NCI-H1105 treated with DMSO at 0.1 percent for 48 hours (cell line): Measurements from ENCODE around the gene AP3B1.
A peak's percentile ranks its signal among the peaks of the same experiment; 100 is the strongest.
"Not testable (repeated sequence)": the region's sequence is repeated elsewhere in the genome, so short reads cannot be mapped to it uniquely, and the experiment has no call there.

ENCODE experiments used
- DNase-seq: peaks from one replicate; lab custom pipeline; 2025; lab: John Stamatoyannopoulos, UW

AP3B1 gene

DNA sequence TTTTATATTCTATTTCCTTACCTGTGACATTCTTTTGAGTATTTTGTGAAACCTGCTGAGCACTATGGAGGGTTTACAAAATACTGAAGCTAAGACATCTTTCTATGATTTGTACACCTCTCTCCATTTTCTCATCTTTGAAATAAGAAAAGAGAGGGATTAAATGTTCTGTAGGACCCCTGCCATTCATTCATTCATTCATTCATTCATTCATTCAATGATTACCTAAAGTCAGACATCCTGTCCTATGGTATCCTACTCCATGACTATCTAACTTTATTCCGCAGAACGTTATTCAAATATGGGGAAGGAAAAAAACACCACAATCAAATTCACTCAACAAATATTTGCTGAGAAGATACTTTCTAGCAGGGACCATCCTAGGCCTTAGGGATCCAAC, 51.4 kb downstream of the AP3B1 start:
- no peak for DNase-seq

DNA sequence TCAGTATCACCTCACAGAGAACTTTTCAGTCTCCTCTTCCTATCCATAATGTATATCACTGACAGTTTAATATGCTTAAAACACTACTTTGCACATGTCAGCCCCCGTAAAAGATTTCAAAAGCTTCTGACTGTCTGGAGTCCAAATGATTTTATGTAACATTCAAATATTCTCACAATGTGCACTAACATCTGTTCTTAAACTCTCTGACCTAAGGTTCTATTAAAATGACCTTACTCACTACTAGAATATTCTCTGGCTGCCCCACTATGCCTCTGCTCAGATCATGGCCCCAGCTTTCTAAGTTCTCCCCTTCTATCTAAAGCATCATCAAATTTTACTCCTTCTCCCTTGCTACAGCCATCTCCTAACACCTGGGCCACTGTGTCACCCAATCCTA, 52.5 kb downstream of the AP3B1 start:
- DNase-seq = no peak

DNA sequence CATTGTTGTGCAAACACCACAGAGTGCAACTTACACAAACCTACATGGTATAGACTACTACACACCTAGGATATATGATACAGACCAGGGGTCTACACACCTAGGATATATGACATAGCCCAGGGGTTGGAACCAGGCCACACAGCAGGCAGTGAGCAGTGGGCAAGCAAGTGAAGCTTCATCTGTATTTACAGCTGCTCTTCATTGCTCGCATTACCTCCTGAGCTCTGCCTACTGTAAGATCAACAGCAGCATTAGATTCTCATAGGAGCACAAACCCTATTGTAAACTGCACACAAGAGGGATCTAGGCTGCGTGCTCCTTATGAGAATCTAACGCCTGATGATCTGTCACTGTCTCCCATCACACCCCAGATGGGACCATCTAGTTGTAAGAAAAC, 56.6 kb downstream of the AP3B1 start:
- DNase-seq = no peak

DNA sequence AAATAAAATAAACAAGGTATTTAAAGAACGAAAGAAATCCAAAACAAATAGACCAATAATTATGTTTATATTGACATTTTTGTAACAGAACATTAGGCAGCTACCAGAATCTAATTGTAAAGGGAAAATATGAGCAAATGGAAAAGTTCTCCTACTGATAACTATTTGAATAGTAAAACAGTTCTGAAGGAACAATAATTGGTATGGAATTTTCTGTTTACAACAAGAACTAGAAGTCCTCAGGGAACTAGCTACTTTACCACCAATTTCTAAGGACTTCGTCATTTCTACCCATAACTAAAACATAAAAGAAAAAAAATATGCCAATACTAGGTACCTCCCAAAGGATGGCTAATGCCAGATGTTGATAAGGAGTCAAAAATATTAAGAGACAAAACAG, 58.5 kb downstream of the AP3B1 start:
- no peak for DNase-seq

DNA sequence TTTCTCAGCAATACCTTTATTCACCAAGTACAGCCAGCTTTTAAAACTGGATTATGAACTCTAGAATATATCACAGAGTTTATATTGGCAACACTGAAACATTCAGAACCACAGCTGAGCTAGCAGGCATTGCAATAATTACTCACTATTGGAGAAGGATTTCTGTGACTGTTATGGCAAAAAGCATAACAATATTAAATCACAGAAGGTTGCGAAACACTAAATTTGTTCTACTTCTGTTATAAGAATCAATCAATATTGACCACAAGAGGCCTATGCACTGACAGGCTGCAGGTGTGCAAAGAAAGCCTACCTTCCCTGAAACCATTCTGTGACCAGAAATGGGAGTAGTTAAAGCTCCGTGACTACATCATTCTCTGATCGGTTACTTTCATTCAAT, 59.2 kb downstream of the AP3B1 start:
- DNase-seq = no peak

DNA sequence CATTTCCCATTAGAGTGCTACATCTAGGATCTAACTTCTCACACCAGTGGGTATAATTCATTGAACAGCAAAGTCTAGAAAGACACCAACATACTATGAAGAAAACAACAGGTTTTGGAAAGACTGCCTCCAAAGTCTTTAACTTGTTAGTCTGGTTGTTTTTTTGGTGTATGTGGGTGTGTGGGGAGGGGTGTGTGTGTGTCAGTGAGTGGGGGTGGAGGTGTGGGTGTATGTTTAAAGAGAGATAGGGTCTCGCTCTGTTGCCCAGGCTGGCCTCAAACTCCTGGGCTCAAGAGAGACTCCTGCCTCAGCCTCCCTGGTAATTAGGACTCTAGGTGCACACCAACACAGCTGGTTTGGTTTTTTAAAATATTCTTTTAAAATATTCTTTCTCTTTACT, 59.7 kb downstream of the AP3B1 start:
- no peak for DNase-seq

DNA sequence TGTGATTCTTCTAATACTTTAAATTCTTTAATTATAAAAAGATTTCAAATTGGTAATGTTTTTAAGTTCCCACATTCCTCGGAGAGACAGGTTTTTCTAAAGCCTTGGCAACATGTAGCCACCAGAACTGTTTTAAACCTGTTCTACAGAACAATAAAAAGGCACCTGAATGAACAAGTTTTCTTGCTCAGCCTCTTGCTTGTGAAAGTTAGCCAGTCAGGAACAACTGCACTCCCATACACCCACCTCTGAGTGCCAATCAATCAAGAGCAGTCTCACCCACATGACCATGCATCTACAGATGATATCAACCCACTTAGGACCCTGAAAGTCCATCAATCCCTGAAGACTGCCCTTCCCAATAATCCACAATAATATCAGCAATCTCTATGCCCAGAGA, 62.3 kb downstream of the AP3B1 start:
- no peak for DNase-seq

DNA sequence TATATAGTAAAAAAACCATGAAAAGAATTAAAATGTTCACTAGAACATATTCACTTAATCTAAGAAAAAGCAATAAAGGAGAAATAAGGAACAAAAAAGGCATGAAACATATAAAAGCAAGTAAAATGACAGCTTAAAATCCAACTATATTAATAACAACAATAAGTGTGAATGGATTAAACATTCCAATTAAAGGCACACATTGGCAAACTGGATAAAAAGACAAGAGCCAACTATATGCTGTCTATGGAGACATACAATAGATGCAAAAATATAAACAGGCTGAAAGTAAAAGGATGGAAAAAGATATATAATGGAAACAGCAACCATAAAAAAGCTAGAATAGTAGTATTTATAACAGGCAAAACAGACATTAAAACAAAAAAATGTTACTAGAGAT, 70.1 kb downstream of the AP3B1 start:
- no peak for DNase-seq

DNA sequence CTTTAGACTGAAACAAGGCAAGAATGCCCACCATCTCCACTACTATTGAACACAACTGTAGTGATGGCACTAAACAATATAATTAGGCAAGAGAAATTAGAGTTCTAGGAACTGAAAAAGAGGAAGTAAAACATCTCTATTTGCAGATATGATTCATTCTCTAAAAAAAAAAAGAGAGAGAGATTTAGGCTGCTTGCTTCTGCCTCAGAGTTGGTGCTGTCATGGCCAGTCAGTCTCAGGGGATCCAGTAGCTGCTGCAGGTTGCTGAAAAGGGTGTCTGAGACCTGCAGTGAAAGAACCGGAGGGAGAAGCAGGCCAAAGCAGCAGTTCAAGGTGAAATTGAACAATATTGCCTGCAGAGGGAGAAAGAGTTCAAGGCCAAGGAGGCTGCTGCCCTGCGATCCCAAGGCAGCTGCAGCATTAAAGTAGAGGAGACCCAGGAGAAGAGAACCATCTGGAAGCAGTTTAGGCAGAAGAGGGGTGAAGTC, 72.5 kb downstream of the AP3B1 start:
- no peak for DNase-seq

DNA sequence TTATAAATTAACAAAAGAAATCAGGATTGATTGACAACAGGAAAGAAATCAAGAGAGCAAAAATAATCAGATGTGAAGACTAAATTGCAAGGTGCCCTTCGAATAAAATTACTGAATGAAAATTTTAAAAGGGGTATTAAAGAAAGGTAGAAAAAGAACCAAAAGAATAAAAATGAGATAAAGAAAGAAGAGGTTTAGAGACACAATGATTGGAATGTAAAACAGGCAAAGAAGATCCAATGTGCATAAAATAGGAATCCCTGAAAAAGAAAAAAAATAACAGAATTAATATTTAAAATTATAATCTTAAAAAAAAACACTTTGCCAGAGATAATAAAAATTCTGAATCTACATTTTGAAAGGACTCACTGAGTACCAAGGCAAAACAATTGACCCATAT, 73.0 kb downstream of the AP3B1 start:
- no peak for DNase-seq

DNA sequence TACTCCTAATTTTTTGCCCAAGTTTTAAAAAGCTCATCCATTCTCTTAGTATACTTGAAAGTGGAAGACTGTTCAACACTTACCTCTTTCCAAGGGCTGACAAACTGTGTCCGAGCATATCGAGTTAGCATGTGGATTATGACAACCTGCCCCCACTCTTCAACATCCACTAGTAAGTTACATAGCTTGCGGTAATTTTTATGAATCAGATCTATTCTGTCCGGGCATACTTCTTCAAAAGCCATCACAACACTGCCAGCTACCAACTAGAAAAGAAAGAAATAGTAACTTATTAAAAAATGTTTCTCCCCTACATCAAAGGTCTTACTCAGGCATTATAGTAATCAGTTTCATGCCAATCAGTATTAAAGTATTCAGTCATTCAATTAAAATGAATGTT, 78.5 kb downstream of the AP3B1 start:
- DNase-seq = no peak

DNA sequence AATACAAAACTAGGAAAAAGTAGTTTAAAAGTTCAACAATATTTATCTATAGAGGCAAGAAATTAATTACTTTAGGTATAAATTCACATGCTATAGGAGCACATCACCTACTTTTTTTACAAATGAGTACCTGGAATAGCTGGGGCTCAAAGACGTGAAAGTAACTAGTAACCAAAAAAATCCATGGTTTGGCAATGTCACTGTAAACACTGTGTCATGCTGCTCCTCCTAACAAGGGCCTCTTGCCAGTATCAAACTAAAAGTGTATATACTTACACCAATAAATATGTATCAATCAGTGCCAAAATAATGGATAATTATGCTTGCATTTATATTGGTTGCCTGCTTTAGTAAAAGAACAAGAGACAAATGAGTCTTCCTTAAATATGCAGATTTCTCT, 78.9 kb downstream of the AP3B1 start:
- DNase-seq = no peak

DNA sequence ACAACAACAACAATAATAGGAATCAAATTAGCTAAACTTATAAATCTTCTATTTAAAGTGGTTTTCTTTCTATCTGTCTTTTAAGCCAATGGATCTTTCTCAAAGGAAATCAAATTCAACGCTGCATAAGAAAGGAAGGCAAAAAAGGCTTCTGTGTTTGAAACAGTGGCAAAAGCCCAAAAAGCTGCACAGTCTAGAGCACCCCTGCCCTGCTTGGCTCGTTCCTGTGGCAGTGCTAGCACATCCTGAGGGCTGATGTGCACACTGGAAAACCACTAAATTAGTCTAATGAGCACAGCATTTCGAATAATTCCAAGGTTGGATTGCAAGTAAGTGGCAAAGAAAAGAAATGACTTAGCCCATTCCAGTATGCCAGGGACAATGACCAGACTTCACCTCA, 80.7 kb downstream of the AP3B1 start:
- no peak for DNase-seq

DNA sequence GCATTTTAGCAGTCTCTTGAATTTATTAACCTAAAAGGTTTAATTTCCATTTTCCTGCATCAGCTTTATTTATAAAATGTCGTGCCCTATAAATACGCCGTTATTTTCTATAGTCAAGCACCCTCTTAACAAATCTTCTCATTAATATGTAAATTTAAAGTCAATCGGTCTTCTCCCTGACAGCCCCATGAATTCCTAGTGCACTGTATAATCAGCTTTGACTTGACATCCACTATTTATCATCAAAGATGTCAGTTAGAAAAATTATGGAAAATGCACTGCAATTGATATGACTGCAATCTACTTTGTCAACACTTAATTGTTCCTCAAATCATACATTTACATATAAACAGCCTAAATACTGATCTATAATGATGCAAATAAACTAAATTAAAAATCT, 83.4 kb downstream of the AP3B1 start:
- no peak for DNase-seq

DNA sequence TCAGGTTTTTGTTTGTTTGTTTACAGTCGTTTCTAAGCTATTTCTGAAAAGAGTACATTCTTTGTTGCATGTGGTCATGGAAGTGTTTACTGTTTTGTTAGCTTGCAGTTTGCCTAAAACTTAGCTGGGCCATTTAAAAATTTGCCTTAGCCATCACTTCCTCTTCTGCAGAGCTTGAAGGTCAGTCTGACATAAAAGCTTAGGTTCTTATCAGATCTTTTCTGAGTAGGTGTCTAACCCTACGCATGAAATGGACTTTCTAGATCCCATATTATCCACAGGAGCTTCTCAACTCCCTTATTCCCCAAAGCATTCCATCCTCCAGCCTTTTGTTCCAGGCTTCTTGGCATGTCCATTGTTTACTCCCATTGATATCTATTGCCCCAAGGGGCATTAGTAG, 90.3 kb downstream of the AP3B1 start:
- DNase-seq = no peak

DNA sequence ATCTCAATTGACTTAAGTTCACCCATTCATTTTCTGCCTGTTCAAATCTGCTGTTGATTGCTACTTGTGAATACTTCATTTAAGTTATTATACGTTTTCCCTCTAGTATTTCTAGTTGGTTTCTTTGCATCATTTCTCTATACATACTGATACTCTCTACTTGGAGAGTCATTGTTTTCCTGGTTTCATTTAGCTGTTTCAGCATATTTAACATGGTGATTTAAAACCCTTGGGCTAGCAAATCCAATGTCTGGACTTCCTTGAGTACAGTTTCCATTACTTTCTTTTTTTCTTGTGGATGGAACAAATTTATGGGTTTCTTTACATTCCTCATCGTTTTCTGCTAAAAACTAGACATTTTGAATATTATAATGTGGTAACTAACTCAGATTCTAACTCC, 90.7 kb downstream of the AP3B1 start:
- no peak for DNase-seq

DNA sequence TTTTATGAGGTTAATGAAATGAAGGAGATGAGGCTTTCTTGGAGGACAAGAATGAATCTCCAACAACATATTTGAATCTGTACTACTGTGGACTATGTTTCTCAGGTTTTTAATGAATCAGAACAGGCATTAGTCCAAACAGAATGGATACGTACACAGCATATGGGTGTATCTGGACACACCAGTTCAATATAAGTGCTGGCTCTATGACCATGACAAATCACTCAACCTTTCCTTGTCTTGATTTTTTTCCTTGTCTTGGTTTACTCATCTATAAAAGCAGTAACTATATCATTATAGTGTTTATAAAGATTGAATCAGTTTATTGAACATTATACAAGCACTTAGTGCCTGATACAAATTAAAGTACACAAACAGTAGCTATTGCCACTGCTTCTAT, 104.1 kb downstream of the AP3B1 start:
- DNase-seq = no peak

DNA sequence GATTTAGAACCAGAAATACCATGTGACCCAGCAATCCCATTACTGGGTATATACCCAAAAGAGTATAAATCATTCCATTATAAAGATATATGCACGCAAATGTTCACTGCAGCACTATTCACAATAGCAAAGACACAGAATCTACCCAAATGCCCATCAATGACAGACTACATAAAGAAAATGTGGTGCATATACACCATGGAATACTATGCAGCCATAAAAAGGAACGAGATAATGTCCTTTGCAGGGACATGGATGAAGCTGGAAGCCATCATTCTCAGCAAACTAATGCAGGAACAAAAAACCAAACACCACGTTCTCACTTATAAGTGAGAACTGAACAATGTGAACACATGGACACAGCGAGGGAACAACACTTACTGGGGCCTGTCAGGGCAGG, 105.8 kb downstream of the AP3B1 start:
- DNase-seq = not testable (repeated sequence)

DNA sequence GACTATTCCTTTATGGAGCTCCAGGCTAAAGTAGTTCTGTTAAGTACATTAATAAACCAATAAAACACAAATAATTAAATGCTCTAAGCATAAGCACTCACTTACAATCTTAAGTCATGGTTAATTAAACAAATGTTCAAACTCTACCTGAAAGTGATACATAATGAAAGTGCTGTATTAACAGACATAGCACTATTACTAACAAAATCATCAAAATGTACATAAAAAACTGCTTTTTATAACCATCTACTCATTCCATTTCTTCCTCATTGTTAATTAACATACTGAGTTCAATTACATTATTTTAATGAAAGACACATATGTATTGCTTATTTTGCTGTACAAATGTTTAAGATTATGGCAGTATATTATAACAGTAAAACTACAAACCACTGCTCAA, 107.3 kb downstream of the AP3B1 start:
- DNase-seq = peak; percentile 7

DNA sequence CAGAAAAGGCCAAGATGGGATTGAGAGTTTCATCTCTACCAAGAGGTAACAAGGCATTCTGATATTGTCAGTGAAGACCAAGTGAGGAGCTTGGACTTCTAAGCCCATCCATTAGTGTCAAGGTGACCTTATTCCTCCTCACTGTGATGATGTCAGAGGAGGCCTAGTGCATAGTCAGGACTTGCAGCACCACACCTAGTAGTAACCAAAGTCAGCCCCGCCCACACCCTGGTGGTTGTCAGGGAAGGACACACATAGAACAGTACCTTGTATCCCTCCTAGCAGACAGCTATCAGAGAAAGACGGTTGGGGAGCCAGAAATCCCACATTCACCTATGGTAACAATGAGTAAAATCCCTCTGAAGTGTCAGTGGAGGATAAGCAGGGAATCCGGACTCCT, 111.7 kb downstream of the AP3B1 start:
- no peak for DNase-seq

DNA sequence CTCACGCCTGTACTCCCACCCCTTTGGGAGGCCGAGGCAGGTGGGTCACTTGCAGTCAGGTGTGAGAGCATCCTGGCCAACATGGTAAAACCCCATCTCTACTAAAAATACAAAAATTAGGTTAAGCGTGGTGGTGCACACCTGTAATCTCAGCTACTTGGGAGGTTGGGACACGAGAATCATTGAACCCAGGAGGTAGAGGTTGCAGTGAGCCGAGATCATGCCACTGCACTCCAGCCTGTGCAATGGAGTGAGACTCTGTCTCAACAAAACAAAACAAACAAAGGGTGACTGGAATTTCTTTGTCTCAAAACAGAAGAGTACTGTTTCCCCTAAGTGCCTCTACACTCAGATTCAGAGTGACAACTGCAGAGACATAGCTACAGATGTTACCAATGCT, 116.1 kb downstream of the AP3B1 start:
- DNase-seq = no peak

DNA sequence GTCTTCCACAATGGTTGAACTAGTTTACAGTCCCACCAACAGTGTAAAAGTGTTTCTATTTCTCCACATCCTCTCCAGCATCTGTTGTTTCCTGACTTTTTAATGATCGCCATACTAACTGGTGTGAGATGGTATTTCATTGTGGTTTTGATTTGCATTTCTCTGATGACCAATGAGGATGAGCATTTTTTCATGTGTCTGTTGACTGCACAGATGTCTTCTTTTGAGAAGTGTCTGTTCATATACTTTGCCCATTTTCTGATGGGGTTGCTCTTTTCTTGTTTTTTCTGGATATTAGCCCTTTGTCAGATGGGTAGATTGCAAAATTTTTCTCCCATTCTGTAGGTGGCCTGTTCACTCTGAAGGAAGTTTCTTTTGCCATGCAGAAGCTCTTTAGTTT, 124.2 kb downstream of the AP3B1 start:
- DNase-seq = not testable (repeated sequence)

DNA sequence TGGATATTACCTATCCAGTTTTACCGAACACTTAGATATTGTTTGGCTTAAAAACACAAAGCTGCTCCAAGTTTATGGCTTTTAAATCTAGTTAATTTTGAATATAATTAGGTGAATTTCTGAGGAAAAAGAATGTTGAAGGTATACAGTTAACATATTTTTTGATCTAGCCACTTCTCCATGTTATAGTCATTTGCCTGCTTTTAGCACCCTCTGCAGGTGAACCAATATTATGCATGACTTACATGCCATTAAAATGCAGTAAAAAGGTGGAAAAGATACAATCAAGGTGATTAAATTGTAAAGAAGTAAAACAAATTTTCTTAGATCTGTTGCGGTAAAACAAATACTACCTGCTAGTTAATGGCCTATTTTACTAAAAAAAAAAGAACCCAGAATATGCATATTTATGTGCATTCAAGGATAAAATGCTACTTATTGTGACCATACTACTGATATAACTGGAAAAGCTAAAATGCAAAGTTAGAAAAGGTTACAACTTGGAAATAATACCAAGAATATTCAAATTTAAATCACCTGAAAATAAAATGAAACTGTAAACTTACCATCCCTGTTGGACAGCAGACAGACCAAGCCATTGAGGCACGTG, 132.1 kb downstream of the AP3B1 start:
- DNase-seq = peak; percentile 28

DNA sequence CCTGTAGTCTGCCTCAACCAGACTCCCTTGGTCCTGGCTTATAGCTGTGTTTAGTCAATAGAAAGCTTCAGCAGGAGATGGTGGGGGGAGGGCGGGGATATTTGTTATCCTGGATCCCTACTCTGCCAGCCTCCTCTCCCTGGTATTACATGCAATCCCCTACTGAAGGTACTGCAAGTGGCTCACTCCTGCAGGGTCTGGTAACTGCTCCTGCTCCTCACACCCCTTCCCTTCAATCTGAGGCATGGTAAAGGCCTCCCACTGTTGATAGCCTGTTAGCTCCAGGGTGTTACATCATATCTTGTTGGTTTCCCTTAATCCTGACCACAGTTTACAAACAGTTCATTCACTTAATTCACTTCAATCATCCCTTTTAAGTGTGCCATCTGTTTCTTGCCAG, 137.5 kb downstream of the AP3B1 start:
- no peak for DNase-seq
